GM19463 (cell line): Measurements from ENCODE around the gene ZNF445.
"Not testable (repeated sequence)": the region's sequence is repeated elsewhere in the genome, so short reads cannot be mapped to it uniquely, and the experiment has no call there.

ENCODE experiments used
- ATAC-seq: cut with Tn5 transposase; IDR thresholded peaks from one replicate; pipeline ENCODE4 v1.9.1; 2021; ENCODE audit warnings: mild to moderate bottlenecking, moderate library complexity; ENCODE audit not compliant: unreplicated experiment

Gene ZNF445

GRCh38 chr3:44409640-44410410 lies 67.6 kb downstream of the ZNF445 start:
- ATAC-seq, result no peak

- ATAC-seq, result no peak
Observed at GRCh38 chr3:44402548-44402947, 74.9 kb downstream of the ZNF445 start.

GRCh38 chr3:44400771-44401170 lies 76.7 kb downstream of the ZNF445 start:
- ATAC-seq, result no peak

- no peak for ATAC-seq
Observed at GRCh38 chr3:44398853-44399252, 78.6 kb downstream of the ZNF445 start.

GRCh38 chr3:44398271-44398670 lies 79.2 kb downstream of the ZNF445 start:
- ATAC-seq, result not testable (repeated sequence)

- no peak for ATAC-seq
Observed at GRCh38 chr3:44396200-44397171, 81.0 kb downstream of the ZNF445 start.

GRCh38 chr3:44395714-44396113 lies 81.8 kb downstream of the ZNF445 start:
- no peak for ATAC-seq

- ATAC-seq, result no peak
Observed at GRCh38 chr3:44392489-44392888, 85.0 kb downstream of the ZNF445 start.

- no peak for ATAC-seq
Observed at GRCh38 chr3:44387404-44387803, 90.1 kb downstream of the ZNF445 start.
